ENCODE measurements around the gene VTI1B.

The VTI1B gene

DNA sequence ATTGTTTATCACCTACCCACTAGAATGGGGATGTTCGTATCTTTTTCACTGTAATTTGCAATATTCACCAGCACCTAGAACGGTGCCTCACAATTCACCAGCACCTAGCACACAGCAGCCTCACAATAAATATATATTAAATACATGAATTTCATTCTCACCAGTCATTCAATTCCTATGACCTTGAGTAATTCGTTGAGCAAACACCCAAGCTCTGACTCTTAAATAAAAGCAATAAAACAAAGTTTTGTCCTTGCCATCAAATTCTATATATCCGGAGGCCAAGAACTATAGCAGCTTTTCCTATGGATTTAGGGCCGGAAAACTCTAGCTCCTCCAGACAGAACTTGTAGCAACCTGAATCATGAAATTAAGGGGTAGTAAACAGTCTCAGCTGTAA, 981 bp downstream of the VTI1B start:
- peak overlapping the region; percentile 94 to 97 (median 96) for H3K4me3 Mint-ChIP-seq
- no peaks in the 10 kb centered on the region for H3K9me3 Mint-ChIP-seq
- H3K4me1 Mint-ChIP-seq: peaks cover 27% of the 10 kb centered on the region
- peak overlapping the region; percentile 95 to 100 (median 98) for H3K27ac Mint-ChIP-seq
- TF ChIP-seq, protein P1, sequence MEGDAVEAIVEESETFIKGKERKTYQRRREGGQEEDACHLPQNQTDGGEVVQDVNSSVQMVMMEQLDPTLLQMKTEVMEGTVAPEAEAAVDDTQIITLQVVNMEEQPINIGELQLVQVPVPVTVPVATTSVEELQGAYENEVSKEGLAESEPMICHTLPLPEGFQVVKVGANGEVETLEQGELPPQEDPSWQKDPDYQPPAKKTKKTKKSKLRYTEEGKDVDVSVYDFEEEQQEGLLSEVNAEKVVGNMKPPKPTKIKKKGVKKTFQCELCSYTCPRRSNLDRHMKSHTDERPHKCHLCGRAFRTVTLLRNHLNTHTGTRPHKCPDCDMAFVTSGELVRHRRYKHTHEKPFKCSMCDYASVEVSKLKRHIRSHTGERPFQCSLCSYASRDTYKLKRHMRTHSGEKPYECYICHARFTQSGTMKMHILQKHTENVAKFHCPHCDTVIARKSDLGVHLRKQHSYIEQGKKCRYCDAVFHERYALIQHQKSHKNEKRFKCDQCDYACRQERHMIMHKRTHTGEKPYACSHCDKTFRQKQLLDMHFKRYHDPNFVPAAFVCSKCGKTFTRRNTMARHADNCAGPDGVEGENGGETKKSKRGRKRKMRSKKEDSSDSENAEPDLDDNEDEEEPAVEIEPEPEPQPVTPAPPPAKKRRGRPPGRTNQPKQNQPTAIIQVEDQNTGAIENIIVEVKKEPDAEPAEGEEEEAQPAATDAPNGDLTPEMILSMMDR (IDR thresholded peaks at IDR 0.05; ENCODE audit: unreplicated experiment in 3 of 3): no peak
- peaks cover 20% of the 10 kb centered on the region for H3K36me3 Mint-ChIP-seq (ENCODE audit: low read depth)
- H3K27me3 Mint-ChIP-seq (ENCODE audit: low read depth): no peaks in the 10 kb centered on the region

DNA sequence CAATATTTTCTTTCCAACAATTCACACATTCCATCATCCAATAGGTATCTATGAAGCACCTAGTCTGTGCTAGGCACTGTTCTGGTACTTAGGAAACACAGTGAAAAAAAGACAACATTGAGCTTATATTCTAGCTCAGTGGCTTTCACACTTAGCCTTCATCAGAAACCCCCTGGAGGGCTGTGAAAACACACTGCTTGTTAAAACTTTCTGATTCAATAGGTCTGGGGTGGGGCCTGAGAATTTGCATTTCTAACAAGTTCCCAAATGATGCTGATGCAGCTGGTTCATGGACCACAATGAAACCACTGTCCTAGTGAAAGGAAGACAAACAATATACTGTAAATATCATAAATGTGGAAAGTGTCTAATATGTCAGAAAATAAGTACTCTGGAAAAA, 5.9 kb downstream of the VTI1B start:
- Mint-ChIP-seq H3K4me1 (peaks cover 11% of the 10 kb centered on the region), H3K27me3 (ENCODE audit: low read depth) (no peaks in the 10 kb centered on the region), H3K4me3 (no peak overlapping the region), H3K27ac (no peak overlapping the region), H3K36me3 (ENCODE audit: low read depth) (peaks cover 8% of the 10 kb centered on the region), H3K9me3 (no peaks in the 10 kb centered on the region)
- TF ChIP-seq, protein P1 (IDR thresholded peaks at IDR 0.05; ENCODE audit: unreplicated experiment in 3 of 3): no peak

DNA sequence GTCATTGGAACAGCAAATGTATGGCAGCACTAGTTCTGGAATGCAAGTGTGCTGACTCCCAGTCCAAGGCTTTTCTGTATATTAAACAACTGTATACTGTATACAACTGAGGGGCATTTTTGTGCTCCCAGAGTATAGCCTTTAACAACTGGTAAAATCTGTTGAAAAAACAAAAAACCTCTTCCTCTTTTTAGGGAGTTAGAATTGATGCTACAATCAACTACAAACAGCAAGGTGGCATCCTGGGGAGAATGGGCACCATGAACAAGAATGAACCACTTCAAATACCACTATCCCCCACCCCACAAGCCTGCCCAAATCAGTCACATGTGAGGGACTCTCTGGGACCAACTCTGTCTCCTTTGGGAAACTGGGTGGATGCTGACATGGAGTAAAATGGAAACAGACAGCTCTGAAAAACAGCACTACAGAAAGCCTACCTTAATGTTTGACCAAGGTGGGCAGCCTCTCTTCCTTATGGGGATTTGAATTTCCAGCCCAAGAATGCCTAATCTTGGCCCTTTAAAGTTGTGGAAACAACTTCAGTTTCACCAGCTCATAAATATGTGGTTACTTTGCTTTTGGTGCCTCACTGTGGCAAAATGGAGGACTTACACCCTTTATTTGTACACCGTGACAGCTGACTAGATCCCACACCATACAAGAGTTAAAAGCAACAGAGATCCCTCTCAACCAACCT, 7.5 kb downstream of the VTI1B start:
- H3K27me3 Mint-ChIP-seq (ENCODE audit: low read depth): no peaks in the 10 kb centered on the region
- TF ChIP-seq, protein P1 (IDR thresholded peaks at IDR 0.05; ENCODE audit: unreplicated experiment in 3 of 3): peak; percentile 54 to 66 (median 57)
- H3K4me1 Mint-ChIP-seq: no peaks in the 10 kb centered on the region
- no peak overlapping the region for H3K4me3 Mint-ChIP-seq
- peak overlapping the region; percentile 5 to 37 (median 11) for H3K27ac Mint-ChIP-seq
- H3K9me3 Mint-ChIP-seq: no peaks in the 10 kb centered on the region
- peaks cover 16% of the 10 kb centered on the region for H3K36me3 Mint-ChIP-seq (ENCODE audit: low read depth)

DNA sequence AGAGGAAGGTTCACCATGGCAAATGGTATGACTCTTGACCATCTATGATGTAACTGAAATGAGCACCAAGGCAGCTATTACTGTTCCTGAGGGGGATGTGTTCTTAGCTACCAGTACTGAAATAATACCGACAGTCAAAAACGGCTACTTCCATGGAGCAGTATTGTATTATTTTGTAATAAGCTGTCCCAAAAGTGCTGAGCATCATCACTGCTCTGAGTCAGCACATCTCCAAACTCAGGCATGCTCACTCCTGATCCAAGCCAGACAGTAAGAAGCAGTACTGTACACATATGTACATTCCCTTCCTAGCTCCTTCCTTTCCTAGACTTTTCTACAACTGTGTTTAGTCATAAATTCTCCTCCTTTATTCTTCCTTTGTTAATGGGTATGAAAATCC, 8.6 kb downstream of the VTI1B start:
- Mint-ChIP-seq H3K36me3 (ENCODE audit: low read depth) (peaks cover 17% of the 10 kb centered on the region), H3K9me3 (no peaks in the 10 kb centered on the region), H3K27ac (peak overlapping the region in 1 of 3 experiments; percentile 14)

DNA sequence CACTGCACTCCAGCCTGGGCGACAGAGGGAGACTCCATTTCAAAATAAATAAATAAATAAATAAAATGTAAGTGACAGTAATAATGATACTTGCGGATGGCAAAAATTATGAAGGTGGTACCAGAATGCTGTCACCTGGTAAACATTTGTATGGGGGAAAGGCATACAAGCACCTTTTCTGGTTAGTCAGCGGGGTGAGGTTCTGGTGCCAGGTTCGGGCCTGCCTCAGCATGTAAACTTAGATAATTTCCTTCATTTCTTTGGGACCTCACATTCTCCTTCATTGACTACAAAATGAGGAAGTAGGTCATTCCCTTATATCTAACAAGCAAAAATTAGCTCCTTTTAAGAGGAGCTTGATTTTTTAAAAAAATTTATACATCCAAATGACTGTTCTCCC, 10.8 kb downstream of the VTI1B start:
- H3K27ac Mint-ChIP-seq: no peak overlapping the region
- TF ChIP-seq, protein P1 (IDR thresholded peaks at IDR 0.05; ENCODE audit: unreplicated experiment in 3 of 3): no peak
- no peaks in the 10 kb centered on the region for H3K27me3 Mint-ChIP-seq (ENCODE audit: low read depth)
- H3K4me1 Mint-ChIP-seq: no peaks in the 10 kb centered on the region
- peaks cover 22% of the 10 kb centered on the region for H3K36me3 Mint-ChIP-seq (ENCODE audit: low read depth)
- no peaks in the 10 kb centered on the region for H3K9me3 Mint-ChIP-seq
- no peak overlapping the region for H3K4me3 Mint-ChIP-seq

More for the DNA sequence above, 8.6 kb downstream of the VTI1B start:
- H3K4me3 Mint-ChIP-seq: no peak overlapping the region
- no peaks in the 10 kb centered on the region for H3K27me3 Mint-ChIP-seq (ENCODE audit: low read depth)
- TF ChIP-seq, protein P1 (IDR thresholded peaks at IDR 0.05; ENCODE audit: unreplicated experiment in 3 of 3): no peak
- H3K4me1 Mint-ChIP-seq: no peaks in the 10 kb centered on the region

Measured in nephron (organoid).